Neural progenitor cell (in vitro differentiated cells): ENCODE measurements around the gene LOXHD1.

ENCODE experiments used
- CTCF ChIP-seq: fragments of 200-600 bp; sonication (generic); IDR thresholded peaks from 2 replicates; pipeline ENCODE4 v1.5.1; 2017; ENCODE audit warnings: antibody characterized with exemption, mild to moderate bottlenecking
- EZH2 ChIP-seq: fragments of 200-600 bp; sonication (generic); IDR thresholded peaks from 2 replicates; pipeline ENCODE4 v1.6.1; 2017; ENCODE audit warnings: antibody characterized with exemption, mild to moderate bottlenecking, moderate library complexity
- EZH2phosphoT487 ChIP-seq: fragments of 200-600 bp; sonication (generic); IDR thresholded peaks from 2 replicates; pipeline ENCODE4 v1.6.1; 2017; ENCODE audit warnings: antibody characterized with exemption

GRCh38 chr18:46565256-46565655 lies 91.8 kb downstream of the LOXHD1 start:
- TF ChIP-seq CTCF, result no peak
- TF ChIP-seq EZH2phosphoT487, result no peak
- no peak for TF ChIP-seq EZH2
